ENCODE data around the gene PERM1. TPM values are rescaled to one million over a fixed set of nuclear protein-coding genes. Genes with fewer than 3 reads are reported as not detected.

PERM1 gene
- total and polyA plus RNA-seq, 9 of the 15 experiments (the other 6 are each of a cell fraction or from before 2014, with no cell fraction given): not detected

- POLR2A ChIA-PET: interaction anchor here (0.7 to 3.1 kb wide), 5 partner anchors 10 to 38 kb away, joined by 3 to 11 read pairs (median 3); no protein-coding TSS in a partner anchor
- FAIRE-seq (no peak), DNase-seq (ENCODE audit: extremely low read depth in 1 of 4, low spot score in 3 of 4) (no peak), ATAC-seq (no peak)
- 20% methylated on average over 40 of the region's 40 CpGs for WGBS (ENCODE audit: insufficient coverage, low coverage, missing lambda C conversion rate)
- no peak overlapping the region for H3K9ac ChIP-seq (ENCODE audit: insufficient read depth in 1 of 2, low read depth in 2 of 2, low read length in 2 of 2)
- no TSS peak for BruUV-seq (replicated peaks)
- H3K4me1 ChIP-seq (replicated peaks in 1 of 2; ENCODE audit: control insufficient read depth in 2 of 2, insufficient read depth in 2 of 2, low read length in 2 of 2): peaks cover 0 to 81% of the 10 kb centered on the region in 2 experiments; a peak in 3 of 5 replicates
- H3K79me2 ChIP-seq (ENCODE audit: control insufficient read depth, insufficient read depth, low read length): no peaks in the 10 kb centered on the region
- intact Hi-C loops (cut with micrococcal nuclease): no loop called here
- no peaks in the 10 kb centered on the region for H3K36me3 ChIP-seq (ENCODE audit: control insufficient read depth, insufficient read depth, low read length)
- peaks cover 36% of the 10 kb centered on the region for H4K20me1 ChIP-seq (replicated peaks; ENCODE audit: control insufficient read depth, insufficient read depth, low read length)
- no peaks in the 10 kb centered on the region for H3K9me1 ChIP-seq (ENCODE audit: control insufficient read depth, insufficient read depth, low read length)
- no peak overlapping the region for H2AFZ ChIP-seq (ENCODE audit: low read depth, low read length)
- no peak overlapping the region for H3K4me2 ChIP-seq (ENCODE audit: insufficient read depth, low read length)
- no peak overlapping the region for H3K4me3 ChIP-seq
- TF ChIP-seq SRSF9 (IDR thresholded peaks at IDR 0.05; ENCODE audit: borderline replicate concordance, low read depth, low read length) (no peak), SPI1 (IDR thresholded peaks at IDR 0.05; ENCODE audit: borderline replicate concordance, low read depth, low read length) (0 out of 2 replicates have a peak, but pooled peaks have one; percentile 21), JUN (IDR thresholded peaks at IDR 0.05; ENCODE audit: borderline replicate concordance, low read depth, low read length) (no peak), JUN (CRISPR knock-in tag; IDR thresholded peaks at IDR 0.05; ENCODE audit: borderline replicate concordance) (0 out of 2 replicates have a peak, but pooled peaks have one; percentile 27), DEAF1 (CRISPR knock-in tag; IDR thresholded peaks at IDR 0.05) (no peak)
- H3K27ac ChIP-seq (ENCODE audit: extremely low read depth, low read depth, low read length): no peak overlapping the region
- in situ Hi-C loops (cut with MboI): no loop called here
- H3K27me3 ChIP-seq (ENCODE audit: control insufficient read depth in 2 of 2, insufficient read depth in 2 of 2, low read length in 2 of 2): peaks cover 40 to 85% of the 10 kb centered on the region in 2 experiments
- CTCF ChIA-PET (ENCODE audit: low intra/inter-chr PET ratio): no interaction called here
- H3K9me3 ChIP-seq (replicated peaks; ENCODE audit: control insufficient read depth, insufficient read depth, low read depth, low read length): no peaks in the 10 kb centered on the region
These were observed 52.9 kb downstream of the PERM1 start for GRCh38 chr1:928825-929661.

All from K562 (cell line).